PC-3 (cell line): ENCODE data around the gene TBX2. TPM values are rescaled to one million over a fixed set of nuclear protein-coding genes. Genes with fewer than 3 reads are reported as not detected.

Source experiments
- ATAC-seq: fragments of 200-7000 bp; cut with Tn5 transposase; 2 replicates; pipeline ENCODE4 v1.9.1; 2020; ENCODE audit warnings: mild to moderate bottlenecking, moderate library complexity
- BruUV-seq: library from RNA; stranded (reverse); fragments of 400-500 nt; replicated peaks from 2 replicates; lab custom pipeline; 2021; lab: Mats Ljungman, UMichigan
- CTCF ChIA-PET: fragments of 300-600 bp; sonication (Branson Sonifier 250); formaldehyde crosslinking; loops from one replicate; lab custom pipeline; 2022; ENCODE audit warnings: antibody characterized with exemption; lab: Charles Lee
- POLR2A ChIA-PET: fragments of 300-600 bp; sonication (Branson Sonifier 250); formaldehyde crosslinking; loops from one replicate; lab custom pipeline; 2022; ENCODE audit warnings: antibody characterized with exemption; ENCODE audit not compliant: unreplicated experiment; lab: Charles Lee
- DNase-seq: peaks from one replicate; pipeline ENCODE4 v3.0.0-alpha.2; 2015
- H2AFZ ChIP-seq: fragments of 300-600 bp; sonication (generic); 2 replicates; pipeline ENCODE4 v1.6.0; 2016; ENCODE audit warnings: antibody characterized with exemption, low read length
- H3F3A ChIP-seq: fragments of 300-600 bp; sonication (generic); one replicate; pipeline ENCODE4 v1.6.0; 2017; ENCODE audit warnings: antibody characterized with exemption, low read length, control low read depth, mild to moderate bottlenecking; ENCODE audit not compliant: unreplicated experiment
- H3K27ac ChIP-seq: fragments of 300-600 bp; sonication (generic); 2 replicates; pipeline ENCODE4 v1.5.1; 2016; ENCODE audit warnings: mild to moderate bottlenecking, low read length
- H3K27me3 ChIP-seq: fragments of 300-600 bp; sonication (generic); 2 replicates; pipeline ENCODE4 v1.6.1; 2016; ENCODE audit warnings: low read length, mixed read lengths
- H3K36me3 ChIP-seq: fragments of 300-600 bp; sonication (generic); 2 replicates; pipeline ENCODE4 v1.6.1; 2016; ENCODE audit warnings: low read depth, mixed run types, low read length, mixed read lengths
- H3K4me1 ChIP-seq: fragments of 300-600 bp; sonication (generic); 2 replicates; pipeline ENCODE4 v1.5.1; 2016; ENCODE audit warnings: low read length; ENCODE audit not compliant: insufficient read depth
- H3K4me2 ChIP-seq: fragments of 300-600 bp; sonication (generic); 2 replicates; pipeline ENCODE4 v1.6.0; 2016; ENCODE audit warnings: low read length
- H3K4me3 ChIP-seq: fragments of 300-600 bp; sonication (generic); 2 replicates; pipeline ENCODE4 v1.5.1; 2016; ENCODE audit warnings: mild to moderate bottlenecking, low read length, mixed read lengths
- H3K79me2 ChIP-seq: fragments of 300-600 bp; sonication (generic); 2 replicates; pipeline ENCODE4 v1.6.1; 2017; ENCODE audit warnings: low read length, mixed read lengths
- H3K9ac ChIP-seq: fragments of 300-600 bp; sonication (generic); 2 replicates; pipeline ENCODE4 v1.6.0; 2016; ENCODE audit warnings: mild to moderate bottlenecking, low read length
- H3K9me2 ChIP-seq: fragments of 300-600 bp; sonication (generic); replicated peaks from 2 replicates; pipeline ENCODE4 v1.6.1; 2016; ENCODE audit warnings: mixed run types, low read length, mixed read lengths
- H3K9me3 ChIP-seq: fragments of 300-600 bp; sonication (generic); 2 replicates; pipeline ENCODE4 v1.6.1; 2016; ENCODE audit warnings: low read length, mixed read lengths
- H4K20me1 ChIP-seq: fragments of 300-600 bp; sonication (generic); 2 replicates; pipeline ENCODE4 v1.6.1; 2016; ENCODE audit warnings: low read length, mixed read lengths
- CTCF ChIP-seq: fragments of 300-600 bp; sonication (generic); conservative IDR thresholded peaks from 2 replicates; pipeline ENCODE4 v1.5.1; 2017; ENCODE audit warnings: antibody characterized with exemption, low read depth, mild to moderate bottlenecking, low read length
- EZH2 ChIP-seq: fragments of 300-600 bp; sonication (generic); IDR thresholded peaks from one replicate; pipeline ENCODE4 v1.6.1; 2017; ENCODE audit warnings: antibody characterized with exemption, mild to moderate bottlenecking, low read length; ENCODE audit not compliant: unreplicated experiment
- EZH2phosphoT487 ChIP-seq: fragments of 300-600 bp; sonication (generic); IDR thresholded peaks from 2 replicates; pipeline ENCODE4 v1.6.1; 2018; ENCODE audit warnings: mild to moderate bottlenecking, antibody characterized with exemption, low read length, borderline replicate concordance
- intact Hi-C: fragments of 100-400 bp; cut with micrococcal nuclease; formaldehyde crosslinking; loops from 2 replicates; pipeline ENCODE4 v1.9.0; 2023
- total RNA-seq: library from RNA; depleted of rRNA; stranded (reverse); fragments of >200 nt; gene quantifications from 2 replicates; pipeline ENCODE4 v1.2.3, GENCODE V29; 2014

Gene TBX2
- total RNA-seq, 1 experiment from 2014 or later: 7.1 TPM

DNA sequence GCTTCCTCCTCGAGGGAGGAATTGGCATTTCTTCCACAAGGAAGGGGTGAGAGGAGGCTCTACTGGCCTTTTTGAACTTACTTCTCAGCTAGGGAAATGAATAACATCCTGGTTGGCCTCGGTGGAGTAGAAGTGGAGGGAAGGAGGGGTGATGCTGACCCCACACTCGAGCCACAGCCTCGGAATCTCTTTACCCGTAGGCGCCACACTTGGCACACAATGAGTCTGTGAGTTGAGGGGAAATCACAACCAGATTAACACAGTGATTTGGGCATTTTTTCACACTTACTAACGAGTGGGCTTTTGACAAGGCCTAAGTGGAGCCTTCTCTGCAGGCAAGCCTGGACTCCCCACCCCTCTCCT is 47.3 kb upstream of the TBX2 start:
- intact Hi-C loops: no loop called here
- H3K36me3 ChIP-seq: no peaks in the 10 kb centered on the region
- H3K27me3 ChIP-seq: no peaks in the 10 kb centered on the region
- no TSS peak for BruUV-seq
- H3K79me2 ChIP-seq: no peaks in the 10 kb centered on the region
- no peaks in the 10 kb centered on the region for H3K9me2 ChIP-seq
- H3K4me3 ChIP-seq: no peak overlapping the region
- H3K9me3 ChIP-seq: no peaks in the 10 kb centered on the region
- H3F3A ChIP-seq: no peaks in the 10 kb centered on the region
- H3K27ac ChIP-seq: no peak overlapping the region
- no peak overlapping the region for H3K4me2 ChIP-seq
- ChIA-PET CTCF (no interaction called here), POLR2A (no interaction called here)
- H4K20me1 ChIP-seq: no peaks in the 10 kb centered on the region
- H2AFZ ChIP-seq: no peak overlapping the region
- ATAC-seq (no peak), DNase-seq (no peak)
- H3K4me1 ChIP-seq: peaks cover 17% of the 10 kb centered on the region
- H3K9ac ChIP-seq: no peak overlapping the region
- no peak for TF ChIP-seq EZH2phosphoT487
- TF ChIP-seq EZH2: no peak
- TF ChIP-seq CTCF: no peak

DNA sequence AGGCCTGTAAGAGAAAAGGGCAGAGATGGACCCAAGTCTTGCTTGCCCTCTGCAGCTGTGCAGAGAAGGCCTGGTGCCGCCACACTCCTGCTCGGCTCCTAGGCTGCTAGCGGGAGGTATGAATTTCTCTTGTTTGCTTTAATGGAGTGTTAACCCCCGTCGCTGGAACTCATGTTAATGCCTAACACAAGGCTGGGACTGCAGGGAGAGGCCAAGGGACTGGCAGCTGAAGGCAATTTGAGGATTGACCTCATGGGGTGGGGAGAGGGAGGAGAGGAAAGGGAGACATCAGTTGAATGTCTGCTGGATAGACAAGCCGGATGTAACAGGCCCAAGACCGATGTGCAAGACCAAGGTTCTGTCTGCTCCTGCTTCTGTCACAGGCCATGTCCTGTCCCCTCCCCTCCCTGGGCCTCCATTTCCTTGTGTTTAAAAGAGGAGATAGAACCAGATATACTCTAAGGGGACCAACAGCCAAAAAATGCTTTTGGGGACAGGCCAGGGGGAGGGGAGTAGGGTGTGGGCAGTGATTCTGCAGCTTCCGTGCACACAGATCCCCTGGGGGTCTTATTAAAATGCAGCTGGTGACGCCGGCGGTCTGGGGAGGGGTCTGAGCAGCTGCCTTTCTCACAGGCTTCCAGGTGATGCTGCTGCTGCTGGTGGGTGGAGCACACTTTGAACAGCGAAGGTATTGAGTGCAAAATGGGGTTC is 46.7 kb upstream of the TBX2 start:
- Histone ChIP-seq H3K36me3 (no peaks in the 10 kb centered on the region), H3K27me3 (no peaks in the 10 kb centered on the region), H3K4me3 (no peak overlapping the region), H2AFZ (no peak overlapping the region), H3K9me2 (no peaks in the 10 kb centered on the region), H4K20me1 (no peaks in the 10 kb centered on the region), H3F3A (no peaks in the 10 kb centered on the region), H3K27ac (no peak overlapping the region), H3K4me2 (no peak overlapping the region), H3K4me1 (peaks cover 17% of the 10 kb centered on the region), H3K9ac (no peak overlapping the region), H3K9me3 (no peaks in the 10 kb centered on the region), H3K79me2 (no peaks in the 10 kb centered on the region)
- POLR2A ChIA-PET: no interaction called here
- intact Hi-C loops: no loop called here
- no peak for ATAC-seq
- DNase-seq: no peak
- BruUV-seq: no TSS peak
- CTCF ChIA-PET: no interaction called here
- TF ChIP-seq CTCF: no peak
- TF ChIP-seq EZH2: no peak
- TF ChIP-seq EZH2phosphoT487: no peak

- H3K9me2 ChIP-seq: no peaks in the 10 kb centered on the region
- no peaks in the 10 kb centered on the region for H3K27me3 ChIP-seq
- no peak overlapping the region for H3K27ac ChIP-seq
- H3K9me3 ChIP-seq: no peaks in the 10 kb centered on the region
- H3K4me3 ChIP-seq: no peak overlapping the region
- no peak overlapping the region for H3K4me2 ChIP-seq
- no peaks in the 10 kb centered on the region for H4K20me1 ChIP-seq
- no TSS peak for BruUV-seq
- H3K79me2 ChIP-seq: no peaks in the 10 kb centered on the region
- no peaks in the 10 kb centered on the region for H3F3A ChIP-seq
- DNase-seq (no peak), ATAC-seq (no peak)
- no peak overlapping the region for H2AFZ ChIP-seq
- CTCF ChIA-PET: no interaction called here
- H3K36me3 ChIP-seq: no peaks in the 10 kb centered on the region
- intact Hi-C loops: no loop called here
- peaks cover 17% of the 10 kb centered on the region for H3K4me1 ChIP-seq
- TF ChIP-seq EZH2: no peak
- TF ChIP-seq CTCF: no peak
- TF ChIP-seq EZH2phosphoT487: no peak
- no peak overlapping the region for H3K9ac ChIP-seq
- POLR2A ChIA-PET: no interaction called here
These were observed 46.0 kb upstream of the TBX2 start for GRCh38 chr17:61353615-61354014.
